ENCODE results near the gene SCN2B.

SCN2B gene, protein sequence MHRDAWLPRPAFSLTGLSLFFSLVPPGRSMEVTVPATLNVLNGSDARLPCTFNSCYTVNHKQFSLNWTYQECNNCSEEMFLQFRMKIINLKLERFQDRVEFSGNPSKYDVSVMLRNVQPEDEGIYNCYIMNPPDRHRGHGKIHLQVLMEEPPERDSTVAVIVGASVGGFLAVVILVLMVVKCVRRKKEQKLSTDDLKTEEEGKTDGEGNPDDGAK

DNA sequence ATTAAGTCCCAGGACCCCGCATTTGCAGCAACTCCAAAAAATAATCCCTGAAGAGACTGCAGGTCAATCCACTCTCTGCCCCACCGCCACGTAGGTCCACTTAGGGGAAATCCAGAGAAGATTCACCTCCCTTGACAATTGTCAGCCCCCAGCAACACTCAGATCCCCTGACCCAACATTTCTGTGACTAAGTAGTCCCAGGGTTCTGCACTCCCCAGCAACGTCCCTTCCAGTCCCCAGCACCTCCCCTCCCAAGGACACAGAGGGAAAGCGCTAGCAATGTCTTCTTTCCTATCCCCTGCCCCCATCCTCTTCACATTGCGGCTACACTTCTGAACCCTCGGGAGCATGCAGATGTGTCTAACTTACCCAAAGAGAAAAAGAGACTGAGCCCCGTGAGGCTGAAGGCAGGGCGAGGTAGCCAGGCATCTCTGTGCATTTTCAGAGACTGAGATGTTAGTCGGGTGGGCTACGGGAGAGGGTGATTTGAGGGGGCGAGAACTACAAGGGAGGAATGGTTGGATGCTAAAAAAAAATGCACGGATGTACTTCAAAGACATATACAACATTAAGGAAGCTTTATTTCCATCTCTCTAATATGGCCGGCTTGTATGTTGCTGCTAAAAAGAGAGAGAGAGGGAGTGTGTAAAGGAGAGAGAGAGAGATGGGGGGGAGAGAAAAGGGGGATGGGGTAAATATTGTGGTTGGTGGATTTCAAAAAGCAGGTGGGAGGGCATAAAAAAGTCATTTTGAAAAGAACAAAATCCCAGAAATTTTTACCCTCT is at the start of gene SCN2B:
Gene SCN2B, minus strand, starts transcription at position 647 of the 785 bp plus-strand sequence. Its CDS starts 208 bp downstream, at position 439.
- no peak for DNase-seq (ENCODE audit: low read depth, low spot score)

DNA sequence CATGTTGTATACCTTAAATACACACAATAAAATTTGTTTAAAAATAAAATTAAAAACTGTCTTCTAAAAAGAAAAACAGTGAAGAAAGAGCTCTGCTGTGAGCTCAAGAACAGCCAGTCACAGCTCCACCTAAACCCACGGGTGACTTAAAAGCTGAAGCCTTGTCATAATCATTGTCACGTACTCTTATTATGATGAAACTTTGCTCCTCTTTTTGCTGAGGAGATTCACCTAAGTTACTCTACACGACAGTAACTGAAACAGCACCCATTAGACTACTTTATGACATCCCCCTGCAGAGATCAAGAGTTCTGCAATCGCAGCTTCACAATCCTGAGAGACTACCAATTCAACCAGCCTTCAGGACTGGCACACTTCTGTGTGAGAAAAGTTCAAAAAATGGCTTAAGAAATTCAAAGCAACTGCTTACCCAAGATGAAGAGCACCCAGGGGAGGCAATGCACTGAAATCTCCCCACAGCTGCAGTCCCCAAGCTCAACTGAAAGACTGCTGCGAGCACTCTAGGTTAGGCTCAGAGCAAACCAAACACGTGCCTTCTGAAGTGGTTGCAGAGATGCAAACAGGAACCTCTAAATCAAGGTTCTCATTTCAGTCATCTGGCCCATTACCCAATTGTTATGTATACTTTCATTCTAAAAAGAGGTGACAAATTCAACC is 48.2 kb upstream of the SCN2B start, which contains the start of gene JAML:
Gene JAML, minus strand, starts transcription at position 501 of the 678 bp plus-strand sequence. CDS start 10,145 bp downstream, outside the sequence.
- peak; percentile 54 for DNase-seq (ENCODE audit: low read depth, low spot score)

DNA sequence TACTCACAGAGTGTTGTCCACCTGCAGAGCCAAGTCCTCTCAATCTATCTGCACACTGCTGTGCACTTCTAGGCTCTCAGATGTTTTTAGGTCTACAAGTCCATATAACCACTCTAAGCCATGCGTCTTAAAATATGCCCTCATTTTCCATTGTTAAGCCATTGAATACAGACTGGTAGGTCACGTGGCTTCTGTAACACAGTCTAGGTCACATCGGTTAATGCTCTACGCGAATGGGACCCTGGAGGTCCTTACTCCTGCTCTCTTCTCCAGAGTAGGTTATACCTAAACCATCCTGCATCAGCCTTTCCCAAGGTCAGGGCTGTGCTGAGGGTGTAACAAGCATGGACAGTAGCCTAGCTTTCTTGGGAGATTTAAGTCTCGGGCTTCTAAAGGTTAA is 47.6 kb upstream of the SCN2B start:
- no peak for DNase-seq (ENCODE audit: low read depth, low spot score)

GRCh38 chr11:118223570-118223969 is 47.1 kb upstream of the SCN2B start:
- no peak for DNase-seq (ENCODE audit: low read depth, low spot score)

DNA sequence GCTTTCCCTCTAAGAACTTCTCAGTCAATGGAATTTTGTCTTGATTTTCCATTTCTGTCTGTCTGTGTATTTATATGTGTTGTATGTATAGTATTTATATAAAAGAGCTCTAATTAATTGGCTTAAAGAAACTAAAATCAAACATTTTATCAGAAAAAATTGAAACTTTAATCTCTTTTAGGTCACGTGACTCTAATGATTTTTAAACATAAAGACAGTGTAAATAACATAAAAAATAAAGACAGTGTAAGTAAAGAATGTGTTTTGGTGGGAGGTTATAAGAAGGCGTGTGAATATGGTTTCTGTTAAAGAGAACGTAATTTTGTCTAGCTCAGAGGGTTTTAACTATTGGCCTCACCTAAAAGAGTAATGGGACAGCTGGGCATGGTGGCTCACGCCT is 46.0 kb upstream of the SCN2B start:
- no peak for DNase-seq (ENCODE audit: low read depth, low spot score)

GRCh38 chr11:118221419-118221818 is 45.0 kb upstream of the SCN2B start:
- DNase-seq (ENCODE audit: low read depth, low spot score), result no peak

DNA sequence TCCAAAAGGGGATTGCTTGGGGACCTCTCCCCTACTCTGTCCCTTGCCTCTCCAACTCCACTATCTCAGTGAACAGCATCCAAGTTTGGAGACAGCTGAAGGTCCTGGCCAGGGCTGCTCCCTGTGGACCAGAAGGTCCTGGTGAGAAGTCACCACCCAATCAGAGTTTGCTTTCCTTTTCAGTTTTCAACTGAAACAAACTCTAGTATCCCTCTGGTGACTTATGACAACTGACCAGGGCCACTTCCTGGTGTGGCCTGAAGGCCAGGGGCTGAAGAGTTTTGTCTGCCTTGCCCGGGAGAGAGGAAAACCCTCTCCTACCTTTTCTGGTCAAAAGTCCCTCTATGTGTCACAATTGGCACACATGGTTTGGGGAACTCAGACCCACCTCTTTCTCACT is 43.3 kb upstream of the SCN2B start:
- no peak for DNase-seq (ENCODE audit: low read depth, low spot score)

- no peak for DNase-seq (ENCODE audit: low read depth, low spot score)
These were observed 42.8 kb upstream of the SCN2B start for GRCh38 chr11:118219244-118219643.

DNA sequence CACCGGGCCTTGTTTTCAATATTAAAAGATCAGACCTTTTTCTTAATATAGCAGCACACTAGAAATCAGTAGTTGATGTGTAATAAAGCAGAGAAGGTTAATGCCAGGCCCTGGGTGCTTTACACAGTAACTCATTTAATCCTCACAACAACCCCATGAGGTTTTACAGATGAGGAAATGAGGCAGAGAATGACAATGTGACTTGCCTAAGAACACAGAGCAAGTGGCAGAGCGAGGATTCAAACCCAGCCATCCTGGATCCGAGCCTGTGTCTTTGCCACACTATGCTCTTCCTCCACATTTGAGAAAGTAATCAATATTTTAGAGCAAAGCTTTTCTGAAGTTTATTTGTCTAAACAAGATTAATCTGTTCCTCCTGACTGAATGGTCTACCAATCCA is 41.1 kb upstream of the SCN2B start:
- no peak for DNase-seq (ENCODE audit: low read depth, low spot score)

DNA sequence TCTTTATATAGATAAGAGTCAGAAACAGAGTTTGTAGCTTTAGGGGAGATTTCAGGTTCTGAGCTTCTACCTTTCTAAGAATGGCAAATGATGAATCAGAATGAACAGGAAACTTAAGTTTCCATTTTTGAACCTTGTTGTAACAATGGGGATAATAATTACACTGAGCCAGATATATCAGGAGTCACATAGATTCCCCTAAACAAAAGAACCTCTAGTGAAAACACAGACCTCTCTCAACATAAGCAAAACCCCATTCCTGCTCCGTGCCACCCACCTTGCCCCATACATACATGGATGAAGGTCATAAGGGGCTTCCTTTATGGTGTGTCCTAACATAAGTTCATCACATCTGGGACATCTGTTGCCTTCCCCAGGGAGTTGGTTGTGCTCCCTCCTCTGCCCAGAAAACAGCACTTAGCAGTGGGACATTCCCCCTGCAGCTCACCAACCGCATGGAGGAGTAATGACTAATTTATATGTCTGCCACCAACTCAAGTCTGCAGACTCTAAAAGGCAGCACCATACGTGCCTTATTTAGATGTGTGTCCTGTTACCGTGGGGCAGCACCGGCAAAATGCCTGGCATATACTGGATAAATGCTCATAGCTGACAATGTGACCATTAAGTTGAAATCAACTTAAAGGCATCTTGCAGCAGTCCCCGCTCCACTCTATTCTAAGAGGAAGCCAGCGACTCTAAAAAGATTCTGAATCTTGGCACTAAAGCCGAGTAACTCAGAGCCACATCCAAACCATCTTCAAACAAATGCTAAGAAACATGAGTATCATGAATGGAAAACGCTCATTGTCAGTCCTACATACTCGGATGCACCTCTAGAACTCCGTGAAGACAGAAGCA is 40.4 kb upstream of the SCN2B start:
- DNase-seq (ENCODE audit: low read depth, low spot score), result no peak

DNA sequence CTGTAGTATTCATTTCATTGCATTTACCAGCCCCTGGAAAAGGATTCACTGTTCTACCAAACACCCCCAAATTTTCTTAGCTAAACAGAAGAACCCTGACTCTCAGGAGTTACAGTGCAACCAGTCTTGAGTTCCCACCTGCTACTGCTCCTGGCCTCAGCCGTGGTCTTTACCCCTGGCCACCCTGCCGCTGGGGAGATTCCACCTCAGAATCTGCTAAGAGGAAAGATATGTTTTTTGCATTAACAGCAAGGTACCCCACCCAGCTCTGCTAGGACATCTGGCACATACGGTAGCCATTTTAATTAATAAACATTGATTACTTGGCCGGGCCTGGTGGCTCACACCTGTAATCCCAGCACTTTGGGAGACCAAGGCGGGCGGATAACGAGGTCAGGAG is 39.3 kb upstream of the SCN2B start:
- no peak for DNase-seq (ENCODE audit: low read depth, low spot score)

- DNase-seq (ENCODE audit: low read depth, low spot score), result no peak
These were observed 38.8 kb upstream of the SCN2B start for GRCh38 chr11:118215262-118215661.

- no peak for DNase-seq (ENCODE audit: low read depth, low spot score)
These were observed 37.9 kb upstream of the SCN2B start for GRCh38 chr11:118214210-118214914.

- no peak for DNase-seq (ENCODE audit: low read depth, low spot score)
These were observed 37.3 kb upstream of the SCN2B start for GRCh38 chr11:118213781-118214180.

- DNase-seq (ENCODE audit: low read depth, low spot score), result no peak
These were observed 36.8 kb upstream of the SCN2B start for GRCh38 chr11:118213201-118213600.

DNA sequence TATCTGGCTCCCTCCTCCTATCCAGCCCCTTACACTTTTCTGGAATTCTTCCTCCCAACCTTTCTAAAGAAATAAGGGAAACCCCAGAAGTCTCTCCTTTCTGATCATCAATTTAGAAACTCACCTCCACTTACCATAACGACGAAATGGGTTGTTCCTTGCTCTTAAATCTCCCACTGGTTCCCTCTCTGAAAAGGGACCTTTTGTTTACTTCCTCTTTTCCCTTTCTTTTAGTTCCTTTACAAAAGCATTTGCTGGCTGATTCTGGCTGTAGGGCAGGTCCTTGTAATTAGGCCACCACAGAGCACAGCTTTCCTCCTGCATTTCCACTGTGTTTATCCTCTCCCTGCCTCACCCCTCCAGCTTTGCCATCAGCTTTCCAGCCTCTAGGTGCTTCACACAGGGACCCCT is 36.3 kb upstream of the SCN2B start:
- no peak for DNase-seq (ENCODE audit: low read depth, low spot score)

DNA sequence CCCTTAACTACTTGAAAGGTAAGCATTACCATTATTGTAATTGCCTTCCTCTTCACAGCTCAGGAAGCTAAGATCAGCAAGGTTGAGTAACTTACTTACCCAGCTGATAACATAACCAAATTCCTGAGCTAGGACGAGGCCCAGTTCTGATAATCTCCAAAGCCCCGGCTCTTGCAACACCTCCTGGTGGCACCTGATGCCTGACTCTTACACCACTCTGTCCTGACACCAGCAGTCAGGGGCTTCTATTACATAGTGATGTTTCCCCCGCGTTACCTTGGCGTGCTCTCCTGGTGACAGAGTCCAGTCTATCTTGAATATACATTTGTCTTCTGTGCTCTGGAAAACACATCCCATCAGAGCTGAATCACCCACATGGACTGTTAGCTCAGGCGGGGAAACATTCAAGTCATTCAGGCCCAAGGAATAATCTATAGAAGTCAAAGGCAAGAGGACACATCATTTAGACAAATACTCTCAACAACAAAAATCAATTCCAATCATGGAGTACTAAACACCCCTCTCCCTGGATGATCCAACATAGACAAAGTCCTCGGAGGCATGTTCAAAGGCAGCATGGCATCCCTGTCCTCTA is 35.8 kb upstream of the SCN2B start:
- DNase-seq (ENCODE audit: low read depth, low spot score), result no peak

- no peak for DNase-seq (ENCODE audit: low read depth, low spot score)
These were observed 34.6 kb upstream of the SCN2B start for GRCh38 chr11:118211006-118211405.

- no peak for DNase-seq (ENCODE audit: low read depth, low spot score)
These were observed 33.9 kb upstream of the SCN2B start for GRCh38 chr11:118210323-118210722.

GRCh38 chr11:118209033-118209432 is 32.6 kb upstream of the SCN2B start:
- DNase-seq (ENCODE audit: low read depth, low spot score), result no peak

DNA sequence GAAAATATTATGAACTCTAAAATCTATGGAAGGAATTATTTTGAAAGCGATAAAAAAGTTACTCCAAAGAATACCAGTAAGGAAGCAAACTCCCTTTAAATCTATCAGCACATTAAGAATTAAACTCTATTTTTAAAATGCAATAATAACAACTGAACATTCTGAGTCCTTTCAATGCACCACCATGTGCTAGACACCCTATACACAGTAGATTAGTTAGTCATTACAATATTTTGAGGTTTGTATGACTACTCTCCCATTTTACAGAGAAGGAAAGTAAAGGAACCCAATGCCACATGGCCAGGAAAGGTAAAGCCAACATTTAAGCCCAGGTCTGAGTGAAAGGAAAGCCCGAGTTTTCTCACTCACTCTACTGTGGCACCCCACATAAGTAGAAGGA is 30.6 kb upstream of the SCN2B start:
- DNase-seq (ENCODE audit: low read depth, low spot score), result no peak
